GM12878 (cell line): ENCODE data around the gene RFX7.

Experiments
- CTCF ChIP-seq, 3 experiments: IDR thresholded peaks in 2 of 3; conservative IDR thresholded peaks in 1 of 3; 2 replicates each; pipeline ENCODE4 v1.5.1; 2011; ENCODE audit warnings: low read depth in 3 of 3, low read length in 3 of 3, mild to moderate bottlenecking in 3 of 3, control low read depth in 2 of 3, moderate library complexity in 2 of 3, inconsistent platforms in 1 of 3, mixed read lengths in 1 of 3; ENCODE audit not compliant: control insufficient read depth in 2 of 3, insufficient read depth in 1 of 3; ENCODE audit errors: extremely low read depth in 1 of 3
- EZH2 ChIP-seq: IDR thresholded peaks from 2 replicates; pipeline ENCODE4 v1.6.1; 2012; ENCODE audit warnings: low read depth, mild to moderate bottlenecking, control low read depth, inconsistent platforms, low read length, borderline replicate concordance; ENCODE audit not compliant: control insufficient read depth
- FOXM1 ChIP-seq: IDR thresholded peaks from 2 replicates; pipeline ENCODE4 v1.6.1; 2012; ENCODE audit warnings: low read depth, mild to moderate bottlenecking, inconsistent platforms, low read length, moderate library complexity
- NFYA ChIP-seq: IDR thresholded peaks from 2 replicates; pipeline ENCODE4 v1.6.1; 2011; ENCODE audit warnings: low read depth, mild to moderate bottlenecking, low read length, improper control_type of control experiment, borderline replicate concordance
- RBBP5 ChIP-seq: fragments of 200-600 bp; sonication (generic); conservative IDR thresholded peaks from 2 replicates; pipeline ENCODE4 v1.6.1; 2016
- TCF7 ChIP-seq: IDR thresholded peaks from 2 replicates; pipeline ENCODE4 v1.6.1; 2014; ENCODE audit warnings: antibody characterized with exemption, borderline replicate concordance
- ZNF274 ChIP-seq: IDR thresholded peaks from one replicate; pipeline ENCODE4 v1.8.0; 2011; ENCODE audit not compliant: insufficient read length, insufficient read depth

DNA sequence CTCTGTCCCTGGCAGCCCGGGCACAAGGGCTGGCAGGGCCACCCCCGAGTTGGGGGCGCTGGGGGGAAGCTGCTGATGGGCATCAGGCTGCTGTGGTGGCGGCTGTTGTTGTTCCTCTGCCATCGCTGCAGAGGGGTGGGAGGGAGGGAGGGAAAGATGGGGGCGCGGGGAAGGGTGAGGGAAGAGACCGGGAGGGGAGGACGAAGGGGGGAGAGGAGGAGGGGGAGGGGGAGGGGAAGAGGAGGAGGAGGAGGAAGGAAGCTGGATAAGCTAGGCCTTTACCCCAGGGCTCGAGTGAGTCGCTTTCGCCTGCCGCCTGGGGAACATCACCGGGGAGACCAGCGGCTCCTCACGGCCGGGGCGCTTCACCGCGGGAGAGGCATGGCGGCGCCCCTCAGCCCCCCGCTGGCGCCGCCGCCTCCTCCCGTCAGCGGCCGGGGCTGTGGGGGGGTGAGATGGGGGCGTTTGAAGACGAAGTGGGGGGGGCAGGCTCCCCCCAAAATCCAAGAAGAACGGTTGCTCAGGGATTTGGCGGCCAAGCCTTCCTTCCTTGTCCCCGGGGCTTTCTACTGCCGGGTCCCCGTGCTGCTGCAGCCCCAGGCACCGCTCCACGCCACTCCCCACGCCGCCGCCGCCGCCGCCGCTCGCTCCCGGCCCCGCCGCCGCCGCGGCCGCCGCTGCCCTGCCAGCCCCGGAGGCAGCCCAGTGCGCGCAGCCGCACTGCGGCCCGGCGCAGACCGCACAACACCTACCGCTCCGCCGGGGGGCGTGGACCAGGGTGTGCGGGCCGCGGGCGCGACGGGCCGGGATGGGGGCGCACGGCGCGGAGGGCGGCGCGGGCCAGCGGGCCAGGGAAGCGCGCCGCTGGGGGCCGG lies at the start of gene RFX7:
- TF ChIP-seq CTCF (IDR thresholded peaks at IDR 0.05 in 2 of 3, conservative IDR thresholded peaks at IDR 0.05 in 1 of 3; ENCODE audit: control insufficient read depth in 2 of 3, extremely low read depth in 1 of 3, insufficient read depth in 1 of 3, low read depth in 3 of 3, low read length in 3 of 3) (no peak), FOXM1 (no peak), EZH2 (no peak), ZNF274 (no peak), NFYA (no peak), RBBP5 (no peak), TCF7 (no peak)
